Stimulated activated CD4-positive, alpha-beta T cell treated with anti-CD3 and anti-CD28 coated beads, Interleukin-2, amount 100 ng/mL, for 48 hours (primary cell): ENCODE data around the gene SRCAP.
A peak's percentile ranks its signal among the peaks of the same experiment; 100 is the strongest.

Experiments
- DNase-seq, 2 donors: peaks; one replicate each; pipeline ENCODE4 v3.0.0-alpha.2; 2020

SRCAP gene

DNA sequence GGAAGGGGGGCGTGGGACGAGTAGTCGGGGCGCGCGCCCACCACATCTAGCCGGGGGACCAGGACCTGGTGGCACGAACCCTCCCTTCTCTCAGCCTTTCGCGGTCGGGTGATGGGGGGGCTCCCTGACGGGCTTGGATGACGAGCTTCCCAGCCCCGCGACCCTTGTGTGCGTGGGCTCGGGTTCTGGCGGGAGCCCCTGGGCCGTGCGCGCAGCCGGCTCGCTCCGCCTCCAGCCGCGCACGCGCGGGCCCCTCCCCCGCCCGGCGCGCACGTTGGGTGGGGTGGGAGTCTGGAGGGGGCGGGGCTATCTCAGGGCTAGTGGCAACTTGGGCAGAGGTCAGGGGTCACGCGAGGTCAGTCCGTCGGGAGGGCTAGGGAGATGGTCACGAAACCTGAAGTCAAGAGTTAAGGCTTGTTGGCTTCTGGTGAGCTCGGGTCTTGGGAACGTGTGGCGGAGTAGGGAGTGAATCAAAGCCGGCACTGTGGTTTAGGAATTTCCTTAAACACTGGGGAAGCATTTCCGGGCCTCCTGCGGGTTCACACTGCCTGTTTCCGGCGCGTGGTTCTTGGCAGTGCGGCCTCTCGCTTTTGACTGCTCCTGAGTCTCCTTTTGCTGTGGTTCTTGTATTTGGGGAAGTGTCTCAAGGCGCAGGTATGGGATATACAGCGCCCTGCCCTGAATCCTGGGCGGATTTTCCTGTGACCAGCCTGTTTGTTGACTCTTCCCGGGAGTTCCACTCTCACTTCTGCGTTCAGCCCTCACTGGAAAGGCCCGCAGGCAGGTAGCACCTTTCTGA lies at the start of gene SRCAP:
TSS of gene SRCAP (plus strand) at position 356 of the 799 bp plus-strand sequence. CDS start 1,654 bp downstream, outside the sequence.
- DNase-seq: peak; percentile 82 to 90

DNA sequence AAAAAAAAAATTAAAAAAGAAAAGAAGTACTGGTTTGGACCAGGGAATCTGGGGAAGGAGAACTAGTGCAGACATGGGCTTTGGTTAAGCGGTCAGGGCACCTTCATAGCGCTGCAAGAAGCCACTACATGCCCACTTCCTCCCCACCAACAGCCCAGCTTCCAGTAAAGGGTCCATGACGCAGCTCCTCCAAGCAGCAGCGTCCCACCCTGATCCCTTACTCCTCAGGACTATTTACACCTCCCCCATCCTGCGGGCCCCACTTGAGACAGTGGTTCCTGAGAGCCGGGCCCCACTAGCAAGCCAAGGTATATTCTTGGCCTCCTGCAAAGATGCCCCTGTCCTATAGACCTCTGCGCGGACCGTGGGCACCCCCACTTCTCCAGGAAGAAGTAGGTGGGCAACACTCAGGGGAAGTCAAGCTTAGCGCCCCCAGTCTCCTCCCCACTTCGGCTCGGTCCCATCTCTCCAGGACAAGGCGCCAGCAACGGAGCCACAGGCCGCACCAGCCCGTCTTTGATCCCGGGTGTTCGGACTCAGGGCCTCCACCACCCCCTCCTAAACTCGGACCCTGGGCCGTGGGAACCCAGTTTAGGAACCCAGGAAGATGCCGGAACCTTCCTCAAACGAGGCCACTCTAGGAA lies 49.1 kb upstream of the SRCAP start:
- peak; percentile 15 to 31 for DNase-seq

DNA sequence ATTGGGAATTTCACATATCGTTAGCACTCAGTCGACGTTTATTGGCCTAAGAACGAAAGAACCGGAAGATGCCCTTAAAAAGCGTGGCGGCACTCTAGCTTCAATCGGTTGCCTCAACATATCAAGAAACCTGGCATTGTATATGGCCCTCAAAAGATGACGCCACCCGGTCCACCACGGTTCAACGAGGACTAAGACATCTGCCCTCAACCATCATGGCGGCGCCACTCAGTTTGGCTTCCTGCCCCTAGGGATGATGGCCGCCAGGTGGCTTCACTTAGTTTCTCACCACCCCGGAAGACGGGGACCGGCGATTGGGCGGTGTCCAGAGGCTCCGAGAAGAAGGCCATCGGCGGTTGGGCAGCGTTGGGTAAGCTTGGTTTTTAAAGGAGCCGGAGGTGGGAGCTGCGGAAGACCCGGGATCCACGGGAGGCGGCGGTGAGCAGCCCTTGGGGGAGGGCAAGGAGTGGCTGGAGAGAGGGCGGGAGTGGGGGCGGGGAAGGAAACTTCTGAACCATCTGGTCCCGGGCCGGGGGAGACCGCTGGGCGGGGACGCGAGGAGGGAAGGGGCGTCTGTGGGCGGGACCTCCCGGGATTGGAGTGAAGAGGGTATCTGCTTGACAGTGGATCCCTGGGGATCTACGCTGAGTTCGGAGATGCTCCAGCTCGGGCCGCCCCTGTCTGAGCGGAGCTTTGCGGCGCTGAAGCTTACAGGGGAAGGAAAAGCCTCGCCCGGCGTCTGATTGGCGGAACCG lies 48.4 kb upstream of the SRCAP start, which contains the start of gene PRR14:
TSS of gene PRR14 (plus strand) at position 592 of the 755 bp plus-strand sequence. CDS start 686 bp downstream, outside the sequence.
- DNase-seq: peak; percentile 96

DNA sequence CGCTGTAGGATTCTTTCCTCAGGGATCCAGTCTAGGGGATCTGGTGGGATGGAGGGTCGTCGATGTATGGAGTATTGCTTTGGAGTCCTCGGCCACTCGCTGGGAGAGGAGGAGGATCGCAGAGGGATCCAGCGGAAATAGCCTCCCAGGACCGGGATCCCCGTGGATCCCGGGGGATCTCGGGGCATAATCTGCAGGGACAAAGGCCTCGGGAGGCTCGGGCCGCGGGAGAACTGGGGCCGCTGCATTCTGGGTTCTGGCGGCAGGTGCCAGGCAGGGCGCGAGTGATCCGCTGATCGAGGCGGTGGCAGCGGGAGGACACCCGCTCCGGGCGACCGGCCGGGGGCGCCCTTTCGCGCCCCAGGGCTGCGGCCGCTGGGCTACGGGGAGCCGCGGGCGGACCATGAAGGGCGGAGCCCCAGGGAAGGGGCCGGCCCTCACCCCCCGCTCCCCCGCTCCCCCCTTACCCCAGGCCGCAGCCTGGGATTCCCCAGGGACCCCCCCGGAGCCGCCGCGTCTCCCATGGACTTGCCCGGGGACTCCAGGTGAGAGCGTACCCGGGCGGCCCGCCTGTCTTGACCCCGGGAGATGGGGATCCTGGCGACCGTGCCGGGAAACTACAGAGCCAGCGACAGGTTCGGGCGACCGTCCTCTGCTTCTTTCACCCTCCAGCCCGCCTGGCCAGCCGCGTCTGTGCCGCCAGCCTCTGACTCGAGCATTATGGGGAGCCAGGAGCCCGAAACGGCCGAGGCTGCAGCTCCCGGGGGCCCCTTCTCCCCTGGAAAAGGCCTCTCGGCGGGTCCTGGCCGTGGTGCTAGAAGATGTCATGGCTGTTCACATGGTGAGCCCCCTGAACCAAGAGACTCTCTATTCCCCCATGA lies 47.6 kb upstream of the SRCAP start:
- DNase-seq: peak; percentile 67 to 79

DNA sequence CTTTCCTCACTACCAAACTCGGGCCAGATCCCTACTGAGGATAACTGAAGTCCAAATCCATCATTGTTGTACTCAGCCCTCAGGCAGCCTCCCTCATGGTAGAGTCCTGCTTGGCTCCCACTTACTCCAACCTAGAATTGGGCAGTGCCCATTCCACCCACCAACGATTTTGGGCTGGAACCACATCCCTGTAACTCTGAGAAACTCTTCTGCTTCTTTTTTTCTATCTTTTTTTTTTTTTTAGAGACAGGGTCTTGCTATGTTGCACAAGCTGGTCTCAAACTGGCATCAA lies 47.0 kb upstream of the SRCAP start:
- no peak for DNase-seq

DNA sequence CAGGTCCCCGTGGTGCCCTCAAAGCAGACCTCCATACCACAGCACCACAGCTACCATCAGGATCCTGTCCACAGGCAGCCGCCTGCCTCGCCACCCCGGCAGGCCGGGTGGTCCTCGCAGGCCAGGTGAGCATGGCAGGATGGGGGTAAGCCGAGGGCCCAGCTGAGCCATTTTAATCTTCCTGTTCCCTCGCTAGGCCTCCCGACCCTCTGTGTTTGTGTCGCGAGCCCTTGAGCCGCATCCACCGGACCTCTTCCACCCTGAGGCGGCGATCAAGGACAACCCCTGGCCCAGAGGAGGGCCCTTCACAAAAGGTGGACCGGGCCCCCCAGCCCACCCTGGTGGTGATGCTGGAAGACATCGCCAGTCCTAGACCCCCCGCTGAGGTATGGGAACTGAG lies 46.3 kb upstream of the SRCAP start:
- no peak for DNase-seq

DNA sequence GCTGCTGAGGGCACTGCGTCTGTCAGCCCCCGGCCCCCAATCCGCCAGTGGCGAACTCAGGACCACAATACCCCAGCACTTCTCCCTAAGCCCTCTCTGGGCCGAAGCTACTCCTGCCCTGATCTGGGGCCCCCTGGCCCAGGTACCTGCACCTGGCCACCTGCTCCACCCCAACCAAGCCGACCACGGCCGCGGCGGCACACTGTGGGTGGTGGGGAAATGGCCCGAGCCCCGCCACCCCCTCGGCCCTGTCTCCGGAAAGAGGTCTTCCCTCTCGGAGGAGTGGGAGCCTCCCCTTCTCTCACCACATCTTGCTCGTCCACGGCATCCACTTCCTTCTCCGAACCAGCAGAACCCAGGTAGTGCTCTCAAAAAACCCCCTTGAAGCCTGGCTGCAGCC lies 44.1 kb upstream of the SRCAP start:
- DNase-seq: no peak

DNA sequence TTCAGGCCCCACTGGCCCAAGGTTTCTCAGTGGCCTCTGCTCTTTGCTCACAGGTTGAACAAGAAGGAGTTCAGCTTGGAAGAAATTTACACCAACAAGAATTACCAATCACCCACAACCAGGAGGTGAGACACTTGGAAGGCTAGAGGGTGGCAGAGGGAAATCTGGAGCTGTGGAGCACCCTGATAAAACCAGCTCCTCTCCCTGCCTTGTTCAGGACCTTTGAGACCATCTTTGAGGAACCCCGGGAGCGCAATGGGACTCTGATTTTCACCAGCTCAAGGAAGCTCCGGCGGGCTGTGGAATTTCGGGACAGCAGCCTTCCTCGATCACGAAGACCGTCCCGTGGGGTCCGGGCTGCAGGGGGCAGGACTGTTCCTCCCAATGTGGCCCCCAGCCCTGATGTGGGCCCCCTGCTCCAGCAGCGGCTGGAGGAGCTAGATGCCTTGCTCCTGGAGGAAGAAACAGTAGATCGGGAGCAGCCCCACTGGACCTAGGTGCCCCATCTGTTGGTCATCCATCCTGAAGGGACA lies 43.1 kb upstream of the SRCAP start:
- DNase-seq: no peak

DNA sequence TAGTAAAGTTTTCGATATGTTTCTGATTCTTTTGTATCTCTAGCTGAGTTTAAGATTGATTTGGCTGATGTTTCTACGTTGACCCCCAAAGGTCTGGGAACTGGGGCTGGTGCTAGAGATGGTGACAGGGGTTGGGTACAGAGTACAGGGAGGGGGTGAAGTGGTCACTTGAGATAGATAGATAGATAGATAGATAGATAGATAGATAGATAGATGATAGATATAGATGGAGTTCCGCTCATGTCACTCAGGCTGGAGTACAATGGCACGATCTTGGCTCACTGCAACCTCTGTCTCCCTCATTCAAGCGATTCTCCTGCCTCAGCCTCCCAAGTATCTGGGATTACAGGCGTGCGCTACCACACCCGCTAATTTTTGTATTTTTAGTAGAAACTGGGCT lies 42.6 kb upstream of the SRCAP start:
- DNase-seq: no peak

DNA sequence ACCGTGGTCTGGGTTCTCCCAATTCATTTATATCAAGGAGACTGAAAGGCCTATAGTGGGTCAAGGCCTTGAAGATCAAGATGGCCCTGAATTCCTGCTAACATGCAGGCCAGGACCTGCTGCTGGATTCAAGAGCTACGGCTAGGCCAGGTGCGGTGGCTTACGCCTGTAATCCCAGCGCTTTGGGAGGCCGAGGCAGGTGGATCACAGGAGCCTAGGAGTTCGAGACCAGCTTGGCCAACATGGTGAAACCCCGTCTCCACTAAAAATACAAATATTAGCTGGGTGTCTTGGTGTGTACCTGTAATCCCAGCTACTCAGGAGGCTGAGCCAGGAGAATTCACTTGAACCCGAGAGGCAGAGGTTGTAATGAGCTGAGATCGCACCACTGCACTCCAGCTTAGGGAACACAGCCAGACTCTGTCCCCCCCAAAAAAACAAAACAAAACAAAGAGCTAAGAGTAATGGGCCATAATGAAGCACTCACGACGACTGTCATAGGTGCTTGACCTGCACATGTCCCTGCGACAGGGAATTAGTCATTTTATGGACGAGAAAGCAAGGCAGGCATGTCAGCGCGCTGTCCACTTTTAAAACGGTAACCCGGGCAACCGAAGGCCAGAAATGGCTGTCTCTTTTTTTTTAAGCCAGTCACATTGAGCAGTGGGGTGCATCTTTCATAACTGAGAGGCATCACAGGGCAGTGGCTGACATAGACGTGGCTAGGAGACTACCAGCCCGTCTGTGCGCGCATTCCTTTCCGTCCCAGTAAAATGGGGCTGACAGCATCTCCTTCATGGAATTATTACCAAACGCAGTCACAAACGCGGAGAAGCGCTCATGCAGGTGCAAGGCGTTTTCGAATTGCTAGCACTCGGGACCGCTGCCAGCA lies 41.8 kb upstream of the SRCAP start:
- DNase-seq: no peak

DNA sequence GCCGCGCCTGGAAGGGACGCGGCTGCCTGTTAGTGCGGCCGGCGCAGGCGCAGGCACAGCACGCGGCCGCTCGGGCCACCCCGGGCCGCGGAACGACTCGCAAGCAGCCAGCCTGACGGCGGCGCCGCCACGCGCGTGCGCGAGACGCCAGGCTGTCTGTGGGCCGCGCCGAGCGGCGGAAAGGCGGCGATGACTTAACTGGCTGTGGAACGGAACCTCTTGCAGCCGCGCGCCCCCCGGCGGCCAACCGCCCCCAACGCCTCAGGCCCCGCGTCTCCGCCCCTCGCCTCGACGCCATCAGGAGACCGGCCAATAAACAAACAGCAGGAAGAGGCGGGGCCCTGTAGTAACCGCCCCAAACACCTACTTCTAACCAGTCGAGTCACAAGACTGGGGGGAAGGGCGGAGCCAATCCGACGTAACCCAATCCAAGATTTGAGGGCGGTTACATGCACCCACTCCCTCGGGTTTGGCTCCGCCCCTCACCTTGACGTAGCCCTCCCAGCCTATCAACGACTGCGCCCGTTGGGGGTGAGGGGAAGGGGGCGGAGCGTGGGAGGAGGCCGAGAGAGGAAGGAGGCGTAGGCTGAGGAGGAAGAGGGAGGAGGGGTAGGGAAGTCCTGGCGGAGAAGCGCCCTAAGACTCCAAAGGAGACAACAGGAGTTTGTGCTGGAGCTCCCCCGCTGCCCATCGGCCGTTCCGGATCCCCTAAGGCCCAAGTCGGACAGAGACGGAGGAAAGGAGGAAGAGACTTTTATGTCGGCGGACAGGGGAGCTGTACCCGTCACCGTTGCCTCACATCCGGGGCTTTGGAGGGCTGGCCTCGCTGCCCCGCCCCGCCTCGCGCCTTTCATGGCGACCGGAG lies 40.9 kb upstream of the SRCAP start, which contains the start of gene FBRS:
TSS of gene FBRS (plus strand) at position 566 of the 865 bp plus-strand sequence. CDS start 1,088 bp downstream, outside the sequence.
- peak; percentile 99 for DNase-seq

DNA sequence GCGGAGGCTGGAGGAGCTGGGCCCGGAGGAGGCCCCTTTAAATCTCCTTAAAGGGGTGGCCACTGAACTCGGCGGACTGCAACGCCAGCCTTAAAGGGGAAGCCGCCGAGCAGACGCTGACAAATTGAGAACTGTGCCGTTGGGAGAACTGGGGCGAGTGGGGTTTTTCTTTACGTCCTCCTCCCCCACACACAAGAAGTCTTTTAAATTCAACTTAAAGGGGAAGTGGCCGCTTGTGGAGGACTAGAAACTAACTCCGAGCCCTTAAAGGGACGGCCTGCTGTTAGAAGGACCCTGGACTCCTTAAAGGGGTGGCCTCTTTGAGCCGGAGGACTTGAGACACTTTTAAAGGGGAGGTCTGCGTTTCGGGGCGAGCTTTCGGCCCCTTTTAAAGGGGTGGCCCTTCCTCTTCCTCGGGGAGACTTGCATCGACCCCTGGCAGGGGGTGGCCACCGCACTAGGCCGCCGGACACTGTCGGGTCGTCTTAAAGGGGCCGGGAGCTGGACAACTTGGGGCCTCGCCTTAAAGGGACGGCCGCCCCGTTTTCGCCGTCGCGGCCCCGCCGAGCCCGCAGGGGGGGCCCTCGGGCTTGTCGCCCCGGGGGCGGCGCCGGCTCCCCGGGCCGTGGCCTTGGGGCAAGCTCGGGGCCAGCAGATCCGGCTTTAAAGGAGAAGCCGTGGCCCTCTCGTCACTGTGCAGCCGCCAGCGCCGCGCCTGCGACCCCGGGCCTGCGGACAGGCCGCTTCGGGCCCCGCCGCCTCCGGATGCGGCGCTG lies 40.1 kb upstream of the SRCAP start:
- DNase-seq: peak; percentile 93 to 94

DNA sequence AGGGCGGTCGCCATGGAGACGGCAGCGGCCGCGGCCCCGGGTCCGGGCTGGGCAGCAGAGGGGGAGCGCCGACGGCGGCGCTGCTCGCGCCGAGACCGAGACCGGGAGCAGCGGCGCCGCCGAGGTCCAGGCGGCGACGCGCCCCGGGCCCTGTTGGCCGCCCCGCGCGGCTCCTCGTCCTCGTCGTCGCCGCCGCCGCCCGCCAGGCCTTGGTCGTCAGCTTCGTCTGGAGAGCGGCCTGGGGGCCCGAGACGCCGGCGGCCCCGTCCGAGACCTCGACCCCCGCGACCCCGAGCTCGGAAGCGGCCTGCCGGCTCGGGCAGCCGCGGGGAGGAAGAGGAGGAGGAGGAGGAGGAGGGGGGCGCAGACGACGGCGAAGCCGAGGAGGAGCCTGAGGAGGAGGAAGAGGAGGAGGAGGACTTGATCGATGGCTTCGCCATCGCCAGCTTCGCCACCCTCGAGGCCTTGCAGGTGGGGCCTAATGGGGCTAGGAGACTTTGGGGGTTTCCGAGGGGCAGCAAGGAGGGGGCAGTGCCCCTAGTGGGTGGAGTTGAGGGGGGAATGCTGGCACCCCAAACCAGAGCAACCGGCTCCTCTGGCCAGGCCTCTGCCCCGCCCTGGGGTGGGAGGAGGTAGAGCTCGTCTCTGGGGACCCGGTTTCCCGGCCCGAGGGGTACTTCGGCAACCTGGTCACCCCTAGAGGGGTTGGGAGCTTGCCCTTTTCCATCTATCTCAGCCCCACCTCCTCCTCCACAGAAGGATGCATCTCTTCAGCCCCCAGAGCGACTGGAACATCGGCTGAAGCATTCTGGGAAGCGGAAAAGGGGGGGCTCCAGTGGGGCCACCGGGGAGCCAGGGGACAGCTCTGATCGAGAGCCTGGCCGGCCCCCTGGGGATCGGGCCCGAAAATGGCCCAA lies 39.2 kb upstream of the SRCAP start:
- peak; percentile 24 to 32 for DNase-seq

DNA sequence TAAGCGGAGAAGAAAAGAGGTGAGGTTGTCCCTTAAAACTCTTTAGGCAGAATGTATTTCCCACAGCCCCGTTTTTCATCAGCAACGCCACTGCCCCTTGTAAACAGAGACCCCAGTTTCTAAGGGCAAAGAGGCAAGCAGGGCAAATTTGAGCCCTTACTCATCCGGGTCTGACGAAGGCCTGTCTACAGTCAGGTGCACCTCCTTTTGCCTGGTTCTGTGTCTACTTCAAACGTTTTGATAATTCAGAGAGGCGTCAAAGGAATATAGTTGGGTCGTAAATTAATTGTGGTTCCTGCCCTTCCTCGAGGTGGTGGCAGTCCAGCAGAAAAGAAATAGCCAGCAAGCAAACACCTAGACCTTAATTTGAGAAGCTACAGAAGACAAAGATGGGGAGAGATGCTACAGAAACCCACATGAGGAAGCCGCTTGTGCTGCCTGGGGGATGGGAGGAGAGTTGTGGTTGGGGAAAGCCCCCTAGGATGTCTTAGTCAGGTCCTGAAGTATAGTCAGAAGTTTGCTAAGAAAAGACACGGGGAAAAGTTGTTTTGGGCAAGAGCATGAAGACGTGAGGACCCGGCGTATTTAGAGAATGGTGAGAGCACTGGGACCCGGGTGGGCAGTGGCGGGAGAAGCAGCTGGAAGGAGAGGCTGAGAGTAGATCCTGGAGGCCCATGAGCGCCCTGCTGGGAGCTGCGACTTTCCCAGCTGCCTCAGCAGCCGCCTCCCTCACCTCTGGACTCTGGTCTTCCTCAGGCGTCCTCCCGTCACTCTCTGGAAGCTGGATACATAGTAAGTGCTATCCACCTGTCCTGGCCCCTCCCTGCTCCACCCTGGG lies 38.3 kb upstream of the SRCAP start:
- peak; percentile 60 to 61 for DNase-seq

DNA sequence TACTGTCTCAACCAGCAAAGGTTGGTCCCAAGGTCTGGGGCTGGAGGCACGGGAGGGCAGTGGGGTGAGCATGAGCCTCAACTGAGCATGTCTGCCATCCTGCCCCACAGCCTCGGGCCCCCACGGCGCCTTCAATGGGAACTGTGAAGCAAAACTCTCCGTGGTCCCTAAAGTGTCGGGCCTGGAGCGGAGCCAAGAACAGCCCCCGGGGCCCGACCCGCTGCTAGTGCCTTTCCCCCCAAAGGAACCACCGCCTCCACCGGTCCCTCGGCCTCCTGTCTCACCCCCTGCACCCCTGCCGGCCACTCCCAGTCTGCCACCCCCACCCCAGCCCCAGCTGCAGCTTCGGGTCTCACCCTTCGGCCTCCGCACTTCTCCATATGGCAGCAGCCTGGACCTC lies 36.5 kb upstream of the SRCAP start:
- no peak for DNase-seq

DNA sequence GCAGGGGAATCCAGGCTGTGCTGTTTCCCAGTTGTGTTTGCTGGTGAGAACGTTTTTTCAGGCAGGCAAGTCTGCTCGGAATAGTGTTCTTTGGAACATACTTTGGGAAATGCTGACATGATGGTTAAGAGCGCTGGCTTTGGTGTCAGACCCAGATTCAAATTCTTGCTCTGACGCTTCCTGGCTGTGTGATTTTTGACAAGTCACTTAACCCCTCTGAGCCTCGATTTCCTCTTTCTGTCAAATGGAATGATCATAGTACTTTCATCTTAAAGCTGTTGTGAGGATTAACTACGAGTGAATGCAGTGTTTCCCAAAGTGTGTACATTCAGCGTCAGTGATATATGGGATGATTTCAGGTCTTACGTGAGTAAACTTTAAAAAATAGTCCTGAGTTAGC lies 35.9 kb upstream of the SRCAP start:
- DNase-seq: no peak

DNA sequence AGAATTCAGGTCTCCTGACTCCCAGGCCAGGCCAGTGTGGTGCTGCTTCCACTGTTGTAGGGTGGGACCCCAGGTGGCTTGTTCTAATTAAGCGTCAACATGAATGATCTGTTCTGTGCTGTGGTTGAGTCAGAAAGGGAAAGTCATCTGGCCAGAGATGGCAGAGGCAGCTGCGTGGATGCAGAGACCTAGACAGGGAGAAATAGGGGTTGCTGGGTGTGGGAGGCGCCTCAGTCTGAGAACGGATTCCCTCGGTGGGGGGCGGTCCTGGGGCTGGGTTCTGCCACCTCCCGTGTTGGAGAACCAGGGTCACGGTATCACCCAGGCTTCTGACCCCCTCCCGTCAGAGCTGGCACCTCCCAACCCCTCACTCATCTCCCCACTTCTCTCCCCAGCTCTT lies 35.2 kb upstream of the SRCAP start:
- no peak for DNase-seq
